ENCODE measurements around the gene ITPR1.

Gene ITPR1

GRCh38 chr3:4743371-4743770 lies 250.2 kb downstream of the ITPR1 start:
- Histone ChIP-seq H3K36me3 (ENCODE audit: control insufficient read depth, insufficient read depth, low read length) (no peaks in the 10 kb centered on the region), H3K4me1 (ENCODE audit: control insufficient read depth, insufficient read depth, low read length, poor library complexity, severe bottlenecking) (peaks cover 32% of the 10 kb centered on the region), H3K27me3 (replicated peaks; ENCODE audit: control insufficient read depth, insufficient read depth, low read length, poor library complexity, severe bottlenecking) (no peaks in the 10 kb centered on the region), H3K27ac (ENCODE audit: insufficient read depth, low read length, poor library complexity, severe bottlenecking) (no peak overlapping the region), H3K9me3 (ENCODE audit: control insufficient read depth, low read length) (no peaks in the 10 kb centered on the region), H3K4me3 (ENCODE audit: insufficient read depth, low read depth, low read length, poor library complexity, severe bottlenecking) (no peak overlapping the region)
- DNase-seq, result no peak

- no peaks in the 10 kb centered on the region for H3K36me3 ChIP-seq (ENCODE audit: control insufficient read depth, insufficient read depth, low read length)
- H3K9me3 ChIP-seq (ENCODE audit: control insufficient read depth, low read length), result no peaks in the 10 kb centered on the region
- H3K4me3 ChIP-seq (ENCODE audit: insufficient read depth, low read depth, low read length, poor library complexity, severe bottlenecking), result no peak overlapping the region
- H3K27me3 ChIP-seq (replicated peaks; ENCODE audit: control insufficient read depth, insufficient read depth, low read length, poor library complexity, severe bottlenecking), result no peaks in the 10 kb centered on the region
- H3K27ac ChIP-seq (ENCODE audit: insufficient read depth, low read length, poor library complexity, severe bottlenecking), result no peak overlapping the region
- no peak for DNase-seq
- peaks cover 23% of the 10 kb centered on the region for H3K4me1 ChIP-seq (ENCODE audit: control insufficient read depth, insufficient read depth, low read length, poor library complexity, severe bottlenecking)
Observed at GRCh38 chr3:4744405-4745234, 251.5 kb downstream of the ITPR1 start.

GRCh38 chr3:4745235-4745610 lies 252.1 kb downstream of the ITPR1 start:
- no peaks in the 10 kb centered on the region for H3K9me3 ChIP-seq (ENCODE audit: control insufficient read depth, low read length)
- no peak overlapping the region for H3K4me3 ChIP-seq (ENCODE audit: insufficient read depth, low read depth, low read length, poor library complexity, severe bottlenecking)
- no peak overlapping the region for H3K27ac ChIP-seq (ENCODE audit: insufficient read depth, low read length, poor library complexity, severe bottlenecking)
- H3K36me3 ChIP-seq (ENCODE audit: control insufficient read depth, insufficient read depth, low read length), result no peaks in the 10 kb centered on the region
- no peaks in the 10 kb centered on the region for H3K27me3 ChIP-seq (replicated peaks; ENCODE audit: control insufficient read depth, insufficient read depth, low read length, poor library complexity, severe bottlenecking)
- no peak for DNase-seq
- H3K4me1 ChIP-seq (ENCODE audit: control insufficient read depth, insufficient read depth, low read length, poor library complexity, severe bottlenecking), result peaks cover 23% of the 10 kb centered on the region

GRCh38 chr3:4746241-4746958 lies 253.3 kb downstream of the ITPR1 start:
- no peaks in the 10 kb centered on the region for H3K36me3 ChIP-seq (ENCODE audit: control insufficient read depth, insufficient read depth, low read length)
- H3K4me1 ChIP-seq (ENCODE audit: control insufficient read depth, insufficient read depth, low read length, poor library complexity, severe bottlenecking), result peaks cover 18% of the 10 kb centered on the region
- no peak overlapping the region for H3K4me3 ChIP-seq (ENCODE audit: insufficient read depth, low read depth, low read length, poor library complexity, severe bottlenecking)
- no peaks in the 10 kb centered on the region for H3K27me3 ChIP-seq (replicated peaks; ENCODE audit: control insufficient read depth, insufficient read depth, low read length, poor library complexity, severe bottlenecking)
- no peaks in the 10 kb centered on the region for H3K9me3 ChIP-seq (ENCODE audit: control insufficient read depth, low read length)
- no peak for DNase-seq
- H3K27ac ChIP-seq (ENCODE audit: insufficient read depth, low read length, poor library complexity, severe bottlenecking), result no peak overlapping the region

- DNase-seq, result no peak
Observed at GRCh38 chr3:4748127-4748526, 255.0 kb downstream of the ITPR1 start.

GRCh38 chr3:4748701-4749378 lies 255.7 kb downstream of the ITPR1 start:
- H3K4me1 ChIP-seq (ENCODE audit: control insufficient read depth, insufficient read depth, low read length, poor library complexity, severe bottlenecking), result peaks cover 17% of the 10 kb centered on the region
- H3K27ac ChIP-seq (ENCODE audit: insufficient read depth, low read length, poor library complexity, severe bottlenecking), result no peak overlapping the region
- H3K27me3 ChIP-seq (replicated peaks; ENCODE audit: control insufficient read depth, insufficient read depth, low read length, poor library complexity, severe bottlenecking), result no peaks in the 10 kb centered on the region
- H3K9me3 ChIP-seq (ENCODE audit: control insufficient read depth, low read length), result no peaks in the 10 kb centered on the region
- H3K4me3 ChIP-seq (ENCODE audit: insufficient read depth, low read depth, low read length, poor library complexity, severe bottlenecking), result no peak overlapping the region
- DNase-seq, result no peak
- H3K36me3 ChIP-seq (ENCODE audit: control insufficient read depth, insufficient read depth, low read length), result no peaks in the 10 kb centered on the region

More at GRCh38 chr3:4748127-4748526, 255.0 kb downstream of the ITPR1 start:
- Histone ChIP-seq H3K4me3 (ENCODE audit: insufficient read depth, low read depth, low read length, poor library complexity, severe bottlenecking) (no peak overlapping the region), H3K9me3 (ENCODE audit: control insufficient read depth, low read length) (no peaks in the 10 kb centered on the region), H3K4me1 (ENCODE audit: control insufficient read depth, insufficient read depth, low read length, poor library complexity, severe bottlenecking) (peaks cover 17% of the 10 kb centered on the region), H3K27me3 (replicated peaks; ENCODE audit: control insufficient read depth, insufficient read depth, low read length, poor library complexity, severe bottlenecking) (no peaks in the 10 kb centered on the region), H3K36me3 (ENCODE audit: control insufficient read depth, insufficient read depth, low read length) (no peaks in the 10 kb centered on the region), H3K27ac (ENCODE audit: insufficient read depth, low read length, poor library complexity, severe bottlenecking) (no peak overlapping the region)

GRCh38 chr3:4749567-4750002 lies 256.4 kb downstream of the ITPR1 start:
- H3K27ac ChIP-seq (ENCODE audit: insufficient read depth, low read length, poor library complexity, severe bottlenecking), result peak overlapping the region; percentile 46

GRCh38 chr3:4750306-4750968 lies 257.3 kb downstream of the ITPR1 start:
- Histone ChIP-seq H3K27me3 (replicated peaks; ENCODE audit: control insufficient read depth, insufficient read depth, low read length, poor library complexity, severe bottlenecking) (no peaks in the 10 kb centered on the region), H3K36me3 (ENCODE audit: control insufficient read depth, insufficient read depth, low read length) (no peaks in the 10 kb centered on the region), H3K4me3 (ENCODE audit: insufficient read depth, low read depth, low read length, poor library complexity, severe bottlenecking) (no peak overlapping the region), H3K27ac (ENCODE audit: insufficient read depth, low read length, poor library complexity, severe bottlenecking) (peak overlapping the region; percentile 76), H3K4me1 (ENCODE audit: control insufficient read depth, insufficient read depth, low read length, poor library complexity, severe bottlenecking) (peaks cover 17% of the 10 kb centered on the region), H3K9me3 (ENCODE audit: control insufficient read depth, low read length) (no peaks in the 10 kb centered on the region)
- DNase-seq, result peak in 2 of 3 donors; percentile 33 to 41

More at GRCh38 chr3:4749567-4750002, 256.4 kb downstream of the ITPR1 start:
- DNase-seq, result no peak
- Histone ChIP-seq H3K4me3 (ENCODE audit: insufficient read depth, low read depth, low read length, poor library complexity, severe bottlenecking) (no peak overlapping the region), H3K27me3 (replicated peaks; ENCODE audit: control insufficient read depth, insufficient read depth, low read length, poor library complexity, severe bottlenecking) (no peaks in the 10 kb centered on the region), H3K36me3 (ENCODE audit: control insufficient read depth, insufficient read depth, low read length) (no peaks in the 10 kb centered on the region), H3K4me1 (ENCODE audit: control insufficient read depth, insufficient read depth, low read length, poor library complexity, severe bottlenecking) (peaks cover 17% of the 10 kb centered on the region), H3K9me3 (ENCODE audit: control insufficient read depth, low read length) (no peaks in the 10 kb centered on the region)

GRCh38 chr3:4751029-4751501 lies 257.9 kb downstream of the ITPR1 start:
- Histone ChIP-seq H3K4me3 (ENCODE audit: insufficient read depth, low read depth, low read length, poor library complexity, severe bottlenecking) (no peak overlapping the region), H3K27ac (ENCODE audit: insufficient read depth, low read length, poor library complexity, severe bottlenecking) (peak overlapping the region; percentile 76), H3K9me3 (ENCODE audit: control insufficient read depth, low read length) (no peaks in the 10 kb centered on the region), H3K36me3 (ENCODE audit: control insufficient read depth, insufficient read depth, low read length) (no peaks in the 10 kb centered on the region), H3K27me3 (replicated peaks; ENCODE audit: control insufficient read depth, insufficient read depth, low read length, poor library complexity, severe bottlenecking) (no peaks in the 10 kb centered on the region), H3K4me1 (ENCODE audit: control insufficient read depth, insufficient read depth, low read length, poor library complexity, severe bottlenecking) (peaks cover 17% of the 10 kb centered on the region)
- no peak for DNase-seq

All from effector memory CD4-positive, alpha-beta T cell (primary cell).